SU-DHL-6 (cell line): Measurements from ENCODE around the gene ARSB.

ENCODE experiments used
- H2AFZ ChIP-seq: fragments of 200-600 bp; sonication (generic); 2 replicates; pipeline ENCODE4 v1.6.1; 2014; ENCODE audit warnings: low read depth, mild to moderate bottlenecking, moderate library complexity, mixed read lengths, antibody characterized with exemption, low read length; ENCODE audit not compliant: severe bottlenecking
- H3F3A ChIP-seq: fragments of 200-600 bp; shearing (Covaris generic); 2 replicates; pipeline ENCODE4 v1.6.0; 2016; ENCODE audit warnings: antibody characterized with exemption, mild to moderate bottlenecking; ENCODE audit not compliant: insufficient read depth
- H3K27ac ChIP-seq: fragments of 200-600 bp; sonication (generic); 2 replicates; pipeline ENCODE4 v1.5.1; 2016; ENCODE audit warnings: low read depth, mild to moderate bottlenecking, low read length, moderate library complexity, mixed read lengths
- H3K27me3 ChIP-seq: fragments of 200-600 bp; sonication (generic), shearing (Covaris generic); 2 replicates; pipeline ENCODE4 v1.6.0; 2014; ENCODE audit warnings: mild to moderate bottlenecking, low read length
- H3K36me3 ChIP-seq: fragments of 200-600 bp; sonication (generic); 2 replicates; pipeline ENCODE4 v1.6.1; 2014; ENCODE audit warnings: mild to moderate bottlenecking, low read length, mixed read lengths
- H3K4me2 ChIP-seq: fragments of 300-600, 200-600 bp; shearing (Covaris generic), sonication (generic); 2 replicates; pipeline ENCODE4 v1.6.0; 2014; ENCODE audit warnings: low read length, low read depth, mild to moderate bottlenecking; ENCODE audit not compliant: poor library complexity, severe bottlenecking
- H3K4me3 ChIP-seq: fragments of 200-600 bp; sonication (generic); 2 replicates; pipeline ENCODE4 v1.5.1; 2014; ENCODE audit warnings: antibody characterized with exemption, low read length, mild to moderate bottlenecking, mixed read lengths; ENCODE audit not compliant: insufficient read depth, poor library complexity, severe bottlenecking
- H3K79me2 ChIP-seq: fragments of 200-600 bp; sonication (generic); 2 replicates; pipeline ENCODE4 v1.6.1; 2014; ENCODE audit warnings: mild to moderate bottlenecking, low read length, moderate library complexity; ENCODE audit not compliant: insufficient read depth
- H3K9ac ChIP-seq: fragments of 200-600 bp; sonication (generic); 2 replicates; pipeline ENCODE4 v1.7.0; 2014; ENCODE audit warnings: mild to moderate bottlenecking, low read length
- H3K9me2 ChIP-seq: fragments of 200-600 bp; sonication (generic); replicated peaks from 2 replicates; pipeline ENCODE4 v1.6.1; 2014; ENCODE audit warnings: low read length; ENCODE audit not compliant: insufficient read depth
- H3K9me3 ChIP-seq: fragments of 200-600 bp; sonication (generic); 2 replicates; pipeline ENCODE4 v1.6.1; 2014; ENCODE audit warnings: low read length, mixed read lengths; ENCODE audit not compliant: insufficient read depth
- H4K20me1 ChIP-seq: fragments of 200-600 bp; sonication (generic); 2 replicates; pipeline ENCODE4 v1.6.1; 2014; ENCODE audit warnings: low read depth, mild to moderate bottlenecking, antibody characterized with exemption, low read length, moderate library complexity, mixed read lengths
- EZH2phosphoT487 ChIP-seq: fragments of 200-600 bp; sonication (generic), shearing (Covaris generic); conservative IDR thresholded peaks from 2 replicates; pipeline ENCODE4 v1.6.1; 2018; ENCODE audit warnings: mild to moderate bottlenecking, antibody characterized with exemption, low read length, moderate library complexity, mixed read lengths
- TF ChIP-seq, protein P1 (sequence below): fragments of 200-600 bp; sonication (generic); IDR thresholded peaks from one replicate; pipeline ENCODE4 v1.5.1; 2017; ENCODE audit warnings: antibody characterized with exemption, mild to moderate bottlenecking, low read length, moderate library complexity; ENCODE audit not compliant: insufficient read depth, poor library complexity, severe bottlenecking

Gene ARSB

DNA sequence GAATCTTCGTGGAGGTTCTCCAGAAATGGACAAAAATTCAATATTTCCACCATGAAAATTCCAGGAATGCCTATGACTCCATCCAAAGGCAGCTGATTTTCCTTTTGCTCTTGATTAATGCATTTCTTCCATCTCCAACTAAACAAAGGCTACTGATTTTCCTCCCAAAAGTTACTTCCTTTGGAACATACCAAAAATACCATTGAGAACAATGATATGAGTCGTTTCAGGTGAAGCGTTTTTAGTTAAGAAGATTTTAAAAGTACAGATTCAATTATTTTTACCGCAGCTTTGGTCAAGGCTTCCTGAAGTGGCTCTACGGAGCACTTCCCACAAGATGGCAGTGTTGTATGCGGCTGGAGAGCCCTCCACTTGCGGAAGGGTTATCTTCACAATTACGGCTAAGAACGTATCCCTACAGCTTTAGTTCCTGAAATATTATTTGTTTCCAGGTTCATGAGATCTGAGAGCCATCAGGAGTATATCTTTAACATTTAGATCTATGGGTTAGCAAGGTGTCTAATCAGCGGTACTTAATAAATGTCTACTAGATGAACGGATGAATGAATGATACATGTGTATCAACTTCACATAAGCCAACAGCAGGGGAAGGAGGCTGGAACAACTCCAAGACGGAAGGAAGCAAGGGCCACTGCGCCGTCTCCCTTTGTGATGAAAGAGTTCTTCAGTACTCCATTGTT lies 35.9 kb upstream of the ARSB start:
- Histone ChIP-seq H3K9me2 (no peaks in the 10 kb centered on the region), H3F3A (no peaks in the 10 kb centered on the region), H3K27me3 (no peaks in the 10 kb centered on the region), H2AFZ (no peak overlapping the region), H3K9ac (no peak overlapping the region), H3K9me3 (no peaks in the 10 kb centered on the region), H3K36me3 (no peaks in the 10 kb centered on the region), H3K4me2 (no peak overlapping the region), H3K79me2 (no peaks in the 10 kb centered on the region), H4K20me1 (no peaks in the 10 kb centered on the region), H3K27ac (no peak overlapping the region), H3K4me3 (no peak overlapping the region)
- TF ChIP-seq, protein P1, sequence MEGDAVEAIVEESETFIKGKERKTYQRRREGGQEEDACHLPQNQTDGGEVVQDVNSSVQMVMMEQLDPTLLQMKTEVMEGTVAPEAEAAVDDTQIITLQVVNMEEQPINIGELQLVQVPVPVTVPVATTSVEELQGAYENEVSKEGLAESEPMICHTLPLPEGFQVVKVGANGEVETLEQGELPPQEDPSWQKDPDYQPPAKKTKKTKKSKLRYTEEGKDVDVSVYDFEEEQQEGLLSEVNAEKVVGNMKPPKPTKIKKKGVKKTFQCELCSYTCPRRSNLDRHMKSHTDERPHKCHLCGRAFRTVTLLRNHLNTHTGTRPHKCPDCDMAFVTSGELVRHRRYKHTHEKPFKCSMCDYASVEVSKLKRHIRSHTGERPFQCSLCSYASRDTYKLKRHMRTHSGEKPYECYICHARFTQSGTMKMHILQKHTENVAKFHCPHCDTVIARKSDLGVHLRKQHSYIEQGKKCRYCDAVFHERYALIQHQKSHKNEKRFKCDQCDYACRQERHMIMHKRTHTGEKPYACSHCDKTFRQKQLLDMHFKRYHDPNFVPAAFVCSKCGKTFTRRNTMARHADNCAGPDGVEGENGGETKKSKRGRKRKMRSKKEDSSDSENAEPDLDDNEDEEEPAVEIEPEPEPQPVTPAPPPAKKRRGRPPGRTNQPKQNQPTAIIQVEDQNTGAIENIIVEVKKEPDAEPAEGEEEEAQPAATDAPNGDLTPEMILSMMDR, result peak; percentile 63
- TF ChIP-seq EZH2phosphoT487, result no peak

- TF ChIP-seq, protein P1, result no peak
- Histone ChIP-seq H3K4me2 (no peak overlapping the region), H3K9me3 (no peaks in the 10 kb centered on the region), H2AFZ (no peak overlapping the region), H3F3A (no peaks in the 10 kb centered on the region), H3K36me3 (no peaks in the 10 kb centered on the region), H3K9me2 (no peaks in the 10 kb centered on the region), H4K20me1 (no peaks in the 10 kb centered on the region), H3K4me3 (no peak overlapping the region), H3K79me2 (no peaks in the 10 kb centered on the region), H3K9ac (no peak overlapping the region), H3K27ac (no peak overlapping the region), H3K27me3 (no peaks in the 10 kb centered on the region)
Observed at GRCh38 chr5:79014631-79015030, 29.5 kb upstream of the ARSB start.

GRCh38 chr5:79011869-79012268 lies 26.8 kb upstream of the ARSB start:
- TF ChIP-seq, protein P1, result no peak
- TF ChIP-seq EZH2phosphoT487, result no peak
- no peak overlapping the region for H3K4me2 ChIP-seq

More at GRCh38 chr5:79011869-79012268, 26.8 kb upstream of the ARSB start:
- Histone ChIP-seq H3K9ac (no peak overlapping the region), H3F3A (no peaks in the 10 kb centered on the region), H3K4me3 (no peak overlapping the region), H3K27me3 (no peaks in the 10 kb centered on the region), H3K9me2 (no peaks in the 10 kb centered on the region), H2AFZ (no peak overlapping the region), H3K36me3 (no peaks in the 10 kb centered on the region), H3K79me2 (no peaks in the 10 kb centered on the region), H3K27ac (no peak overlapping the region), H4K20me1 (no peaks in the 10 kb centered on the region), H3K9me3 (no peaks in the 10 kb centered on the region)
